Fibroblast of mammary gland (primary cell): ENCODE results near the gene DNAJC12.
A peak's percentile ranks its signal among the peaks of the same experiment; 100 is the strongest.

Experiments used
- DNase-seq: peaks from one replicate; pipeline ENCODE4 v3.0.0-alpha.2; 2010; ENCODE audit warnings: low read depth
- H3K4me3 ChIP-seq: 2 replicates; pipeline ENCODE4 v1.5.1; 2011; ENCODE audit warnings: low read depth, mild to moderate bottlenecking, low read length, moderate library complexity; ENCODE audit not compliant: control insufficient read depth
- CTCF ChIP-seq: conservative IDR thresholded peaks from 2 replicates; pipeline ENCODE4 v1.5.1; 2011; ENCODE audit warnings: low read depth, low read length, inconsistent platforms; ENCODE audit not compliant: control insufficient read depth, insufficient read depth

Gene DNAJC12

GRCh38 chr10:67818323-67818722 lies 19.7 kb downstream of the DNAJC12 start:
- no peak overlapping the region for H3K4me3 ChIP-seq
- peak; percentile 7 for DNase-seq
- no peak for TF ChIP-seq CTCF

GRCh38 chr10:67816719-67817118 lies 21.3 kb downstream of the DNAJC12 start:
- no peak overlapping the region for H3K4me3 ChIP-seq
- no peak for DNase-seq
- TF ChIP-seq CTCF = no peak

- no peak overlapping the region for H3K4me3 ChIP-seq
- DNase-seq = peak; percentile 68
- no peak for TF ChIP-seq CTCF
Observed at GRCh38 chr10:67815571-67816059, 22.4 kb downstream of the DNAJC12 start.

GRCh38 chr10:67812007-67812406 lies 26.0 kb downstream of the DNAJC12 start:
- no peak for DNase-seq
- H3K4me3 ChIP-seq = no peak overlapping the region
- TF ChIP-seq CTCF = no peak

GRCh38 chr10:67809107-67809506 lies 28.9 kb downstream of the DNAJC12 start:
- no peak overlapping the region for H3K4me3 ChIP-seq
- DNase-seq = no peak
- no peak for TF ChIP-seq CTCF

- H3K4me3 ChIP-seq = no peak overlapping the region
- no peak for DNase-seq
- no peak for TF ChIP-seq CTCF
Observed at GRCh38 chr10:67808704-67809103, 29.3 kb downstream of the DNAJC12 start.

GRCh38 chr10:67807855-67808456 lies 30.0 kb downstream of the DNAJC12 start:
- DNase-seq = no peak
- no peak for TF ChIP-seq CTCF
- no peak overlapping the region for H3K4me3 ChIP-seq
